Ramos (cell line): ENCODE results near the gene CENPA.
"Not testable (repeated sequence)": the region's sequence is repeated elsewhere in the genome, so short reads cannot be mapped to it uniquely, and the experiment has no call there.

Experiments
- in situ Hi-C: fragments of 300-500 bp; cut with MboI; formaldehyde crosslinking; loops from one replicate; pipeline ENCODE4 v1.14.3; 2022; ENCODE audit warnings: low sequenced_read_pairs; ENCODE audit not compliant: unreplicated experiment

CENPA gene

GRCh38 chr2:26785431-26786206, at the start of gene CENPA:
TSS of gene CENPA (plus strand) at chr2:26786056. CDS start at chr2:26786197, 141 bp downstream.
- in situ Hi-C loops: no loop called here

- in situ Hi-C loops: loop anchor here (10.0 kb wide), 1 partner anchor 132 kb away; no protein-coding TSS in a partner anchor
Measured at GRCh38 chr2:26737221-26737620, 48.6 kb upstream of the CENPA start.

DNA sequence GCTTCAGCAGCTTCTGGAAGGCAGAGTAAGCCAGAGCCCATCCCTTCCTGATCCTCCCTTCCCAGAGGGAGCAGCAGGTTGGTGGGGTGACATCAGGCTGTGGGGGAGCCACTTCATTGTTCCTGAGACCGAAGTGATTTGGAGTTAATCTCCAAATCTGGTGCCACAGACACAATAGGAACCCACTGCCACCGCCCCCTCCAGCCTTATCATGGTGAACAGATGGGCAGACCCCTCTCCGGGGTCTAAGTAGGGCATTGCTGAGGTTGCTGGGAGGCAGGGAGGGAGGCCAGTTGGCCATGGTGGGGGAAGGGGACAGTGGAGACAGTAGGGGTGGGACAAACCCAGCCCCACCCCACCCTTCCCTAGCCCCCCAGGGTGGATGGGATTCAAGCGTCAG, 47.4 kb upstream of the CENPA start:
- in situ Hi-C loops: loop anchor here (10.0 kb wide), 1 partner anchor 134 kb away; no protein-coding TSS in a partner anchor

DNA sequence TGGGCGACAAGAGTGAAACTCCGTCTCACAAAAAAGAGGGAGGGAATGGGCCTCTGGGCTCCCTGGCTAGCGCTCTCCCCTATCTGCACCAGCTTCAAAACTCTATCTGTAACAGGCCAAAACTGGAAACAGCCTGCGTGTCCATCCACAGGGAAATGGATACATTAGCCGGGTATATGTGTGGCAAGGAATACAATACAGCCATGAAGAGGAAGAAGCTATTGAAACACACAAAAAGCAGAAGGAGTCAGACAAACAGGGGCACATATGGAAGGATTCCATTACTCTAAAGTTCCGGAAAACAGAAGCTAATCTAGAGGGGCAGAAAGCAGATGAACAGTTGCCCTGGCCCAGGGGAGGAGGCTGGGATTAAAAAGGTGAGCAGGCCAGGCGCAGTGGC, 46.3 kb upstream of the CENPA start:
- in situ Hi-C loops: loop anchor here (10.0 kb wide), 1 partner anchor 135 kb away; no protein-coding TSS in a partner anchor

- in situ Hi-C loops: no loop called here
Measured at GRCh38 chr2:26740346-26740745, 45.5 kb upstream of the CENPA start.

GRCh38 chr2:26740890-26741302, 45.0 kb upstream of the CENPA start:
- in situ Hi-C loops: no loop called here

GRCh38 chr2:26742048-26742770, 43.6 kb upstream of the CENPA start:
- in situ Hi-C loops: no loop called here

DNA sequence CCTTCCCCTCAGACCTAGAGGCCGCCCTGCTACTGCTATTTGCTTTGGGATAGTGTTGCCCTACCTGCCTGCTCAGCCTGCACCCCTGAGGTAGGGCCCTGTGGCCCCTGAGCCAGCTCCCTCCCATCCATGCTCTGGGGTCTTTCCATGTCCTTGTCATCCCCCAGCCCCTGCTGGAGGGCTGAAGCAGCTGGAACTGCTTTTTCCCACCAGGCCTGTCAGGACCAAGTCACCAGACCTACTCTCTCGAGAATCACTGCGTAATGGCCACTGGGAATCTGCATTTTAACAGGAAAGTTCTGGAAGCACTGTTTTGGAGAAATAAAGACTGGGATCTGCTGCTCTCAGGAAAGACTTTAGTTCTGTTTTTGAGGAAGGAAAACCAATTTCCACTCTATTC, 42.0 kb upstream of the CENPA start:
- in situ Hi-C loops: no loop called here

DNA sequence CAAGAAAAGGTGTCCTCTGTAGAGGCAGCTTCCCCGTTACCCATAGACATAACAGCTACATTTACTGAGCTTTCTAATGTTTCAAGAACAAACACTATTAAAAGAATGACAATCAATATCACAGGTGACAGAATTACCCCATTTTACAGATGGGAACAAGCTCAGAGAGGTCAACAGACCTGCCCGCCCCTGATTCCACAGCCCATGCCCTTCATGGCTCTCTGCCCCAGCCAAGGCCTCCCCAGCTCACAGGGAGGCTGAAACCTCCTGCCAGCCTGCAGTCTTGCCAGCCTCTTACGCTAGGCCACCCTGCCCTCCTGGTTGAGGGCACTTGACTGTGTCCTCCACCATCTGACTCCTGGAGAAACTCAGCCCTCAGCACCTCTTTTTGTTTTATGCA, 40.9 kb upstream of the CENPA start:
- in situ Hi-C loops: no loop called here

- in situ Hi-C loops: no loop called here
Measured at GRCh38 chr2:26745609-26746327, 40.1 kb upstream of the CENPA start.

- in situ Hi-C loops: no loop called here
Measured at GRCh38 chr2:26746934-26747333, 38.9 kb upstream of the CENPA start.

DNA sequence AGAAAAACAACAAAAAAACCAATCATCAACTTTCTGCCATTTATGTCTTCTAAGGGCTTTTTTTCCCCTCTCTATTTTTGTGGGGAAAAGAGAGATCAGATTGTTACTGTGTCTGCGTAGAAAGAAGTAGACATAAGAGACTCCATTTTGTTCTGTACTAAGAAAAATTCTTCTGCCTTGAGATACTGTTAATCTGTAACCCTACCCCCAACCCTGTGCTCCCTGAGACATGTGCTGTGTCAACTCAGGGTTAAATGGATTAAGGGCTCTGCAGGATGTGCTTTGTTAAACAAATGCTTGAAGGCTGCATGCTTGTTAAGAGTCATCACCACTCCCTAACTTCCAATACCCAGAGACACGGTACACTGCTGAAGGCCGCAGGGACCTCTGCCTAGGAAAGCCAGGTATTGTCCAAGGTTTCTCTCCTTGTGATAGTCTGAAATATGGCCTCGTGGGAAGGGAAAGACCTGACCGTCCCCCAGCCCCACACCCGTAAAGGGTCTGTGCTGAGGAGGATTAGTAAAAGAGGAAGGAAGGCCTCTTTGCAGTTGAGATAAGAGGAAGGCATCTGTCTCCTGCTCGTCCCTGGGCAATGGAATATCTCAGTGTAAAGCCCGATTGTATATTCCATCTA, 36.0 kb upstream of the CENPA start:
- in situ Hi-C loops: not testable (repeated sequence)

DNA sequence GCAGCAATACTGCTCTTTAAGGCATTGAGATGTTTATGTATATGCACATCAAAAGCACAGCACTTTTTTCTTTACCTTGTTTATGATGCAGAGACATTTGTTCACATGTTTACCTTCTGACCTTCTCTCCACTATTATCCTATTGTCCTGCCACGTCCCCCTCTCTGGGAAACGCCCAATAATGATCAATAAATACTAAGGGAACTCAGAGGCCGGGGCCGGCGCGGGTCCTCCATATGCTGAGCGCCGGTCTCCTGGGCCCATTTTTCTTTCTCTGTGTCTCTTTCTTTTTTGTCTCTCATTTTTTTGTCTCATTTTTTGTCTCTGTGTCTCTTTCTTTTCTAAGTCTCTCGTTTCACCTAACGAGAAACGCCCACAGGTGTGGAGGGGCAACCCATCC, 35.4 kb upstream of the CENPA start:
- in situ Hi-C loops: not testable (repeated sequence)

DNA sequence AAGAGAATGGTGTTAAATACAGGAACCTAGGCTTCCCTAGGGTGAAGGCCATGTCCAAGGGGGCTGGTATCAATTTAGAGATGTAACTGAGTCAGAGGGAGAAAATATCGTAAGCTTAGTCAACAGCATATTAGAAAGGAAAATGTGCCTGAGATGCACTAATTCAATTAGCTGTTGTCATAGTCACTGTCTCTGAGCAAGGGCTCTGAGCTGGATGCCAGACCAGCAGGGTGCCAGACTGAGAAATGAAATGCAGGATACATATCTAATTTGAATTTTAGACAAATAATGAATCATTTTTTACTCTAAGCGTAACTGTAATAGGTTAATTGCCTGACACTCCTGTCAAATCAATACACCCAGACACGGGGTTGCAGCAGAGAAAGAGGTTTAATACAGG, 33.2 kb upstream of the CENPA start:
- in situ Hi-C loops: no loop called here

DNA sequence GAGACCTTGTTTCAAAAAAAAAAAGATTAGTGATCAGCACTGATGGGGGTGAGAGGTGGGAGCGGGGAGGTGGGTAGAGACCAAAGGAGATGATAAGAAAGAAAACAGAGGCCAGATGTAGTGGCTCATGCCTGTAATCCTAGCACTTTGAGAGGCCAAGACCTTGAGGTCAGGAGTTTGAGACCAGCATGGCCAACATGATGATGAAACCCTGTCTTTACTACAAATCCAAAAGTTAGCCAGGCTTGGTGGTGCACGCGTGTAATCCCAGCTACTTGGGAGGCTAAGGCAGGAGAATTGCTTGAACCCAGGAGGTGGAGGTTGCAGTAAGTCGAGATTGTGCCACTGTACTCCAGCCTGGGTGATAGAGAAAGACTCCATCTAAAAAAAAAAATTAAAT, 31.3 kb upstream of the CENPA start:
- in situ Hi-C loops: no loop called here

GRCh38 chr2:26754972-26755670, 30.7 kb upstream of the CENPA start:
- in situ Hi-C loops: no loop called here

- in situ Hi-C loops: no loop called here
Measured at GRCh38 chr2:26756337-26756736, 29.5 kb upstream of the CENPA start.

DNA sequence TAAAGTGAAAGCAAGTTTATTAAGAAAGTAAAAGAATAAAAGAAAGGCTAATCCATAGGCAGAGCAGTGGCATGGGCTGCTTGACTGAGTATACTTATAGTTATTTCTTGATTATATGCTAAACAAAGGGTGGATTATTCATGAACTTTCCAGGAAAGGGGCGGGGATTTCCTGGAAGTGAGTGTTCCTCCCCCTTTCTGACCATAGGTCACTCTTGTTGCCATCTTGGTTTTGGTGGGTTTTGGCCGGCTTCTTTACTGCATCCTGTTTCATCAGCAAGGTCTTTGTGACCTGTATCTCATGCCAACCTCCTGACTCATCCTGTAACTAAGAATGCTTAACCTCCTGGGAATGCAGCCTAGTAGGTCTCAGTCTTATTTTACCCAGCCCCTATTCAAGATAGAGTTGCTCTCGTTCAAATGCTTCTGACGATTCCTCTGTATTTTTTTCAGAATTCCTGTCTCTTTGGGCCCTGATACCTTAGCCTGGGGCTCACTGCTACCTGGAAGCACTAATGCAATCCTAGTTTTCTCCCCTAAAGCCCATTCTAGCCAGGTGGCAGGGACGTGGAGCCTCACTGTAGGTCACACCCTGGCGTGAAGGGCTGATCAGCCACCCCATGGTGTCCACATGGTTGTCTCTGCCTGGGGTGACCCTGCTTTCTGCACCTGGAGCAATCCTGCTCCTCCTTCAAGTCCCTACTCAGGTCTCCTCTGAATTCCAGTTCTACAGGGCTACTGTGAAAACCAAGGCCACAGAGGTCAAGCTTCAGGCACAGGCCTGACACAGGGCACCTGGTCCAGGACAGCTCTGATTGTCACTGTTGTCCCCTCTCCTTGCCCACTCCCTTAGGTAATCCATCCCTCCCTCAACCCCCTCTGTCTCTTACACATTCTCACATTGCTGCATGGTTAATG, 27.7 kb upstream of the CENPA start:
- in situ Hi-C loops: no loop called here

DNA sequence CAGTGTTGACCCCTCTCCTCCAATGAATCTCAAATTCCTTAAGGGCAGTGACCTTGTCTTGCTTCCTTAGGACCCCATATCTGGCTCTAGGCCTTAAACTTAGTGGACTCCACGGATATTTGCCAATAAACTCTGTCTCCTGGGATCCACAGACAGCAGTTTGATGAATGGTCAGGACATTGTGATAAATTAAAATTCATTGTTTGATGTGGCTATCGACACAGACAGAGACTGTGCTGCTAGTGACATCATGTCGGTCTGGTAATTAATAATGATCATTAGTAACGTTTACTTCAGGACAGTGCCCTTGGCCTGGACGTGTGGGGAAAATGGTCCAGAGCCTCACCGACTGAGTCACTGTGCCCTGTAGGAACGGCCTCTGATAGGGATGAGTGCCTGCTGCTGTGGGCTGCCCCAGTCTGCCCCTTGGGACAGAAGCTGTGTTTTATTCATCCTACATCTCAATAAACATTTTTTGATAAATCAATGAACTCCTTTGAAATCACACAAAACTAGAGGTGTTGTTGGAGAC, 27.0 kb upstream of the CENPA start:
- in situ Hi-C loops: no loop called here
